Keratinocyte (primary cell): ENCODE data around the gene SLC52A1. TPM values are rescaled to one million over a fixed set of nuclear protein-coding genes. Genes with fewer than 3 reads are reported as not detected.

Experiments used
- DNase-seq: peaks from one replicate; pipeline ENCODE4 v3.0.0-alpha.2; 2011; ENCODE audit warnings: low read depth, missing footprints, low spot score
- FAIRE-seq: peaks from 2 replicates; lab custom pipeline; 2011; peaks lifted over from hg19 to GRCh38; lab: Jason Lieb, UNC
- H2AFZ ChIP-seq: 2 replicates; pipeline ENCODE4 v1.6.0; 2012; ENCODE audit warnings: low read length, control low read depth, inconsistent platforms; ENCODE audit not compliant: control insufficient read depth
- H3K27ac ChIP-seq: 2 replicates; pipeline ENCODE4 v1.5.1; 2011; ENCODE audit warnings: low read length; ENCODE audit not compliant: control insufficient read depth, insufficient read depth
- H3K27me3 ChIP-seq: 3 replicates; pipeline ENCODE4 v1.6.0; 2011; ENCODE audit warnings: low read length; ENCODE audit not compliant: control insufficient read depth, insufficient read depth; ENCODE audit errors: extremely low read depth
- H3K36me3 ChIP-seq, 2 experiments: 2 replicates in 1 of 2; 3 replicates in 1 of 2; pipeline ENCODE4 v1.5.1; 2011; ENCODE audit warnings: low read length in 2 of 2, mild to moderate bottlenecking in 1 of 2; ENCODE audit not compliant: control insufficient read depth in 2 of 2, insufficient read depth in 2 of 2; ENCODE audit errors: extremely low read depth in 1 of 2
- H3K4me1 ChIP-seq: 3 replicates; pipeline ENCODE4 v1.5.1; 2011; ENCODE audit warnings: low read length; ENCODE audit not compliant: control insufficient read depth, insufficient read depth; ENCODE audit errors: extremely low read depth
- H3K4me2 ChIP-seq: 3 replicates; pipeline ENCODE4 v1.6.0; 2011; ENCODE audit warnings: low read depth, low read length; ENCODE audit not compliant: control insufficient read depth, insufficient read depth; ENCODE audit errors: extremely low read depth
- H3K4me3 ChIP-seq, 3 experiments: fragments of 200-600 bp in 1 of 3; sonication (generic) in 1 of 3; 2 replicates in 2 of 3; 3 replicates in 1 of 3; pipeline ENCODE4 v1.5.1; 2011 to 2016; ENCODE audit warnings: low read length in 3 of 3, mild to moderate bottlenecking in 3 of 3, control low read depth in 2 of 3, inconsistent platforms in 1 of 3, low read depth in 1 of 3, mixed read lengths in 1 of 3, mixed run types in 1 of 3, moderate library complexity in 1 of 3; ENCODE audit not compliant: control insufficient read depth in 2 of 3, insufficient read depth in 2 of 3; ENCODE audit errors: extremely low read depth in 1 of 3
- H3K79me2 ChIP-seq: 2 replicates; pipeline ENCODE4 v1.6.0; 2012; ENCODE audit warnings: low read length; ENCODE audit not compliant: control insufficient read depth, insufficient read depth
- H3K9ac ChIP-seq: 3 replicates; pipeline ENCODE4 v1.6.0; 2011; ENCODE audit warnings: low read length; ENCODE audit not compliant: control insufficient read depth, insufficient read depth; ENCODE audit errors: extremely low read depth
- H3K9me1 ChIP-seq: 3 replicates; pipeline ENCODE4 v1.6.0; 2011; ENCODE audit warnings: low read length; ENCODE audit not compliant: control insufficient read depth, insufficient read depth; ENCODE audit errors: extremely low read depth
- H3K9me3 ChIP-seq: 2 replicates; pipeline ENCODE4 v1.5.1; 2012; ENCODE audit warnings: low read depth, low read length; ENCODE audit not compliant: control insufficient read depth
- H4K20me1 ChIP-seq: 3 replicates; pipeline ENCODE4 v1.6.0; 2011; ENCODE audit warnings: low read length; ENCODE audit not compliant: control insufficient read depth, insufficient read depth; ENCODE audit errors: extremely low read depth
- CTCF ChIP-seq, 3 experiments: IDR thresholded peaks in 1 of 3; conservative IDR thresholded peaks in 1 of 3; optimal IDR thresholded peaks in 1 of 3; 2 replicates in 2 of 3; 3 replicates in 1 of 3; pipeline versions ENCODE3 to v1.5.1; 2011; ENCODE audit warnings: low read length in 3 of 3, mild to moderate bottlenecking in 3 of 3, moderate library complexity in 2 of 3, control low read depth in 1 of 3, inconsistent platforms in 1 of 3; ENCODE audit not compliant: insufficient read depth in 2 of 3; ENCODE audit errors: extremely low read depth in 1 of 3
- EZH2 ChIP-seq: IDR thresholded peaks from one replicate; pipeline ENCODE4 v1.6.1; 2012; ENCODE audit warnings: inconsistent platforms, mild to moderate bottlenecking, low read length, moderate library complexity
- dilution Hi-C: fragments of 300-500 bp; cut with MboI; formaldehyde crosslinking; loops from one replicate; pipeline ENCODE4 v1.7.0; 2020; ENCODE audit warnings: low sequenced_read_pairs; ENCODE audit not compliant: extremely low pct_ligation_motif_present
- polyA plus RNA-seq, 5 experiments: library from polyadenylated mRNA; depleted of rRNA in 3 of 5; stranded (reverse) in 3 of 5; stranded (forward) in 1 of 5; unstranded in 1 of 5; fragments of >200 nt; gene quantifications; 1 replicate in 1 of 5; 2 replicates in 3 of 5; 3 replicates in 1 of 5; pipeline versions ENCODE4 v1.2.1 to v1.2.3, GENCODE V29; 2011 to 2012; ENCODE audit warnings: missing spikeins in 2 of 5, low read depth in 1 of 5, low replicate concordance in 1 of 5

SLC52A1 gene
- polyA plus RNA-seq, 1 donor (not counting 4 experiments of a cell fraction or from before 2014, with no cell fraction given) = 0.21 TPM

- no peaks in the 10 kb centered on the region for H3K36me3 ChIP-seq
- H3K27me3 ChIP-seq = no peaks in the 10 kb centered on the region
- H3K9me3 ChIP-seq = no peaks in the 10 kb centered on the region
- DNase-seq = no peak
- H3K4me1 ChIP-seq = no peaks in the 10 kb centered on the region
- no peak overlapping the region for H2AFZ ChIP-seq
- H3K79me2 ChIP-seq = no peaks in the 10 kb centered on the region
- no peaks in the 10 kb centered on the region for H3K9me1 ChIP-seq
- H3K9ac ChIP-seq = no peak overlapping the region
- no peak overlapping the region for H3K27ac ChIP-seq
- dilution Hi-C loops = no loop called here
- FAIRE-seq = no peak
- TF ChIP-seq CTCF (optimal IDR thresholded peaks at IDR 0.05 in 1 of 3, IDR thresholded peaks at IDR 0.05 in 1 of 3, conservative IDR thresholded peaks at IDR 0.05 in 1 of 3; ENCODE audit: extremely low read depth in 1 of 3, insufficient read depth in 2 of 3, low read length in 3 of 3) = no peak
- TF ChIP-seq EZH2 = no peak
- no peaks in the 10 kb centered on the region for H4K20me1 ChIP-seq
- H3K4me3 ChIP-seq = no peak overlapping the region
- no peak overlapping the region for H3K4me2 ChIP-seq
Observed at GRCh38 chr17:5047446-5047845, 12.2 kb upstream of the SLC52A1 start.

GRCh38 chr17:5045496-5045895, 10.3 kb upstream of the SLC52A1 start:
- no peaks in the 10 kb centered on the region for H3K36me3 ChIP-seq
- no peak overlapping the region for H3K9ac ChIP-seq
- H3K9me3 ChIP-seq = no peaks in the 10 kb centered on the region
- no peak for DNase-seq
- no peak for TF ChIP-seq CTCF (optimal IDR thresholded peaks at IDR 0.05 in 1 of 3, IDR thresholded peaks at IDR 0.05 in 1 of 3, conservative IDR thresholded peaks at IDR 0.05 in 1 of 3; ENCODE audit: extremely low read depth in 1 of 3, insufficient read depth in 2 of 3, low read length in 3 of 3)
- no peak for TF ChIP-seq EZH2
- H3K27me3 ChIP-seq = no peaks in the 10 kb centered on the region
- H3K27ac ChIP-seq = no peak overlapping the region
- no peaks in the 10 kb centered on the region for H4K20me1 ChIP-seq
- H3K9me1 ChIP-seq = no peaks in the 10 kb centered on the region
- no peak overlapping the region for H3K4me2 ChIP-seq
- no peaks in the 10 kb centered on the region for H3K79me2 ChIP-seq
- dilution Hi-C loops = no loop called here
- no peak overlapping the region for H3K4me3 ChIP-seq
- no peak for FAIRE-seq
- no peaks in the 10 kb centered on the region for H3K4me1 ChIP-seq
- no peak overlapping the region for H2AFZ ChIP-seq
